ENCODE data around the gene CCSER1. TPM values are rescaled to one million over a fixed set of nuclear protein-coding genes. Genes with fewer than 3 reads are reported as not detected.

CCSER1 gene
- polyA plus RNA-seq, 3 donors: 0.09 to 0.75 (median 0.13) TPM

DNA sequence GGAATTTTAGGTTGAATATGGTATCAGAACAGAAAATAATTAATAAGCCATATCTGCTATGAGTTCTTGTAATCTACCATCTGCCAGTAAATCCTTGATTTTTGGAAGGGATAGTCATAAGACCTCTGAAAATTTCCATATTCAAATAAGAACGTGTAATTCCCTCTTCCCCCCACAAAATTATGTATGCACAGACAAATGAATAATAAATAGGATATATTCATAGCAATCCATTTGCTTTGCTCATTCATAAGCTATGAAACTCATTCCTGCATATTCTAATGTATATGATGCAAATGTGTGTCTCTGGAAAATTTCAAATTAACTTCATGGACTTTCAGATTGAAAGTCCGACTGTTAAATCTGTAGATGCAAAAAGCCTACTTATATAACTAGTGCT lies 1343.5 kb downstream of the CCSER1 start:
- DNase-seq: no peak
- no peak overlapping the region for H3K4me3 ChIP-seq (replicated peaks in 1 of 3; ENCODE audit: low read depth in 2 of 3, low read length in 3 of 3)
- no peak overlapping the region for H3K27ac ChIP-seq (ENCODE audit: low read depth in 1 of 2, low read length in 2 of 2)
- intact Hi-C loops (cut with micrococcal nuclease): no loop called here
- H3K27me3 ChIP-seq (ENCODE audit: control insufficient read depth in 2 of 2, insufficient read depth in 2 of 2, low read length in 2 of 2): no peaks in the 10 kb centered on the region
- H3K27ac Mint-ChIP-seq: no peak overlapping the region
- no peaks in the 10 kb centered on the region for H3K4me1 Mint-ChIP-seq
- H3K4me2 ChIP-seq (replicated peaks; ENCODE audit: extremely low read depth, low read length, poor library complexity, severe bottlenecking): no peak overlapping the region
- no peak overlapping the region for H3K4me3 Mint-ChIP-seq
- no peaks in the 10 kb centered on the region for H3K36me3 Mint-ChIP-seq
- WGBS (ENCODE audit: insufficient coverage): no CpG with 5 or more reads among the region's 2 CpGs
- H3K27me3 Mint-ChIP-seq (ENCODE audit: low read depth in 3 of 3): no peaks in the 10 kb centered on the region
- H3K79me2 ChIP-seq (ENCODE audit: insufficient read depth, low read length): no peaks in the 10 kb centered on the region
- H3K4me1 ChIP-seq (ENCODE audit: control insufficient read depth in 1 of 2, insufficient read depth in 2 of 2, low read length in 2 of 2): no peaks in the 10 kb centered on the region
- no peak overlapping the region for H2AFZ ChIP-seq (ENCODE audit: insufficient read depth, low read depth, low read length, poor library complexity, severe bottlenecking)
- no peak overlapping the region for H3K9ac ChIP-seq (ENCODE audit: insufficient read depth, low read length, poor library complexity, severe bottlenecking)
- H3K9me3 ChIP-seq (replicated peaks in 1 of 2; ENCODE audit: control insufficient read depth in 1 of 2, insufficient read depth in 1 of 2, low read length in 2 of 2): peaks cover 4 to 6% of the 10 kb centered on the region in 2 donors
- TF ChIP-seq, protein P1, sequence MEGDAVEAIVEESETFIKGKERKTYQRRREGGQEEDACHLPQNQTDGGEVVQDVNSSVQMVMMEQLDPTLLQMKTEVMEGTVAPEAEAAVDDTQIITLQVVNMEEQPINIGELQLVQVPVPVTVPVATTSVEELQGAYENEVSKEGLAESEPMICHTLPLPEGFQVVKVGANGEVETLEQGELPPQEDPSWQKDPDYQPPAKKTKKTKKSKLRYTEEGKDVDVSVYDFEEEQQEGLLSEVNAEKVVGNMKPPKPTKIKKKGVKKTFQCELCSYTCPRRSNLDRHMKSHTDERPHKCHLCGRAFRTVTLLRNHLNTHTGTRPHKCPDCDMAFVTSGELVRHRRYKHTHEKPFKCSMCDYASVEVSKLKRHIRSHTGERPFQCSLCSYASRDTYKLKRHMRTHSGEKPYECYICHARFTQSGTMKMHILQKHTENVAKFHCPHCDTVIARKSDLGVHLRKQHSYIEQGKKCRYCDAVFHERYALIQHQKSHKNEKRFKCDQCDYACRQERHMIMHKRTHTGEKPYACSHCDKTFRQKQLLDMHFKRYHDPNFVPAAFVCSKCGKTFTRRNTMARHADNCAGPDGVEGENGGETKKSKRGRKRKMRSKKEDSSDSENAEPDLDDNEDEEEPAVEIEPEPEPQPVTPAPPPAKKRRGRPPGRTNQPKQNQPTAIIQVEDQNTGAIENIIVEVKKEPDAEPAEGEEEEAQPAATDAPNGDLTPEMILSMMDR (IDR thresholded peaks at IDR 0.05): no peak
- no peaks in the 10 kb centered on the region for H3K36me3 ChIP-seq (replicated peaks in 1 of 2; ENCODE audit: control insufficient read depth in 1 of 2, insufficient read depth in 2 of 2, low read length in 2 of 2)
- H4K20me1 ChIP-seq (ENCODE audit: insufficient read depth, low read length): no peaks in the 10 kb centered on the region
- peaks cover 0 to 9% (median 4%) of the 10 kb centered on the region in 7 donors for H3K9me3 Mint-ChIP-seq

DNA sequence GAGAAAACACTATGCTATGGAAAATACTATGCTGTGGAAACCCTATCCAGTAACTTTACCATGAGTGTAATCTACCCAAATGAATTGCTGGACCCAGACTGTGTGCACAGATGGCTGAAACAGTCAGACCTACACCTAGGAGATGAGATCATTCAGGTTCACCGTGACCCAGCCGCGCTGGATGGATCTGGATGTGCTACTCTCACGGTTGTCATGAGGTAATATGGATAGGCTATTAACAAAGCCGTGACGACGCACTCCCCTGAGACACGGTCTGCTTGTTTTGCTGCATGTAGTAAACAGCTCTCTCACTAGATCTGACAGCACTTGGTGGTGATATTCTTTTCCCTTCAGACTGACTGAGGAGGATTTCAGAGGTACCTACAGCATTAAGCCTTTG lies 1344.1 kb downstream of the CCSER1 start:
- Histone ChIP-seq H3K9me3 (replicated peaks in 1 of 2; ENCODE audit: control insufficient read depth in 1 of 2, insufficient read depth in 1 of 2, low read length in 2 of 2) (peaks cover 4 to 6% of the 10 kb centered on the region in 2 donors), H3K9ac (ENCODE audit: insufficient read depth, low read length, poor library complexity, severe bottlenecking) (no peak overlapping the region), H3K79me2 (ENCODE audit: insufficient read depth, low read length) (no peaks in the 10 kb centered on the region), H3K4me3 (replicated peaks in 1 of 3; ENCODE audit: low read depth in 2 of 3, low read length in 3 of 3) (no peak overlapping the region), H3K4me1 (ENCODE audit: control insufficient read depth in 1 of 2, insufficient read depth in 2 of 2, low read length in 2 of 2) (no peaks in the 10 kb centered on the region), H2AFZ (ENCODE audit: insufficient read depth, low read depth, low read length, poor library complexity, severe bottlenecking) (no peak overlapping the region), H3K36me3 (replicated peaks in 1 of 2; ENCODE audit: control insufficient read depth in 1 of 2, insufficient read depth in 2 of 2, low read length in 2 of 2) (no peaks in the 10 kb centered on the region), H4K20me1 (ENCODE audit: insufficient read depth, low read length) (no peaks in the 10 kb centered on the region), H3K27me3 (ENCODE audit: control insufficient read depth in 2 of 2, insufficient read depth in 2 of 2, low read length in 2 of 2) (no peaks in the 10 kb centered on the region), H3K4me2 (replicated peaks; ENCODE audit: extremely low read depth, low read length, poor library complexity, severe bottlenecking) (no peak overlapping the region), H3K27ac (ENCODE audit: low read depth in 1 of 2, low read length in 2 of 2) (no peak overlapping the region)
- Mint-ChIP-seq H3K4me1 (no peaks in the 10 kb centered on the region), H3K27ac (no peak overlapping the region), H3K36me3 (no peaks in the 10 kb centered on the region), H3K9me3 (peaks cover 0 to 8% (median 4%) of the 10 kb centered on the region in 7 donors), H3K4me3 (no peak overlapping the region), H3K27me3 (ENCODE audit: low read depth in 3 of 3) (no peaks in the 10 kb centered on the region)
- WGBS (ENCODE audit: insufficient coverage): 90% methylated on average over 6 of the region's 8 CpGs
- no peak for DNase-seq
- TF ChIP-seq, protein P1 (IDR thresholded peaks at IDR 0.05): no peak
- intact Hi-C loops (cut with micrococcal nuclease): no loop called here

Data from CD14-positive monocyte (primary cell).